HepG2 (cell line): ENCODE results near the gene UBL7. TPM values are rescaled to one million over a fixed set of nuclear protein-coding genes. Genes with fewer than 3 reads are reported as not detected.
A peak's percentile ranks its signal among the peaks of the same experiment; 100 is the strongest.

ENCODE experiments used
- ATF3 ChIP-seq: sonication (generic); formaldehyde crosslinking; IDR thresholded peaks from 2 replicates; pipeline ENCODE4 v1.4.0; 2020; ENCODE audit warnings: missing genetic modification reagents
- CHCHD3 ChIP-seq: sonication (generic); formaldehyde crosslinking; IDR thresholded peaks from 2 replicates; pipeline ENCODE4 v1.8.0; 2022; ENCODE audit warnings: mild to moderate bottlenecking, missing genetic modification reagents, moderate library complexity
- CREB1 ChIP-seq, 2 experiments: fragments of 450-650 bp in 1 of 2; IDR thresholded peaks; 2 replicates each; pipeline ENCODE4 v1.6.1; 2016 to 2017; ENCODE audit warnings: control low read depth in 1 of 2, mild to moderate bottlenecking in 1 of 2, missing compliant biosample characterization in 1 of 2, missing genetic modification characterization in 1 of 2
- ETV6 ChIP-seq: sonication (generic); formaldehyde crosslinking; conservative IDR thresholded peaks from 2 replicates; pipeline ENCODE4 v1.4.0; 2020; ENCODE audit warnings: missing genetic modification reagents
- HNRNPL ChIP-seq: fragments of 200-400 bp; formaldehyde crosslinking; IDR thresholded peaks from 2 replicates; pipeline ENCODE4 v1.6.1; 2017; ENCODE audit warnings: mild to moderate bottlenecking, low read depth, low read length
- HNRNPUL1 ChIP-seq: fragments of 200-400 bp; formaldehyde crosslinking; IDR thresholded peaks from 2 replicates; pipeline ENCODE4 v1.6.1; 2017; ENCODE audit warnings: low read depth, mild to moderate bottlenecking, low read length, moderate library complexity
- KLF16 ChIP-seq, 2 experiments: sonication (generic) in 1 of 2; formaldehyde crosslinking in 1 of 2; IDR thresholded peaks; 2 replicates each; pipeline versions ENCODE4 v1.6.1 to v1.8.0; 2016 to 2023; ENCODE audit warnings: missing genetic modification reagents in 2 of 2, missing compliant biosample characterization in 1 of 2
- NCOA2 ChIP-seq: sonication (generic); formaldehyde crosslinking; IDR thresholded peaks from 2 replicates; pipeline ENCODE4 v1.8.0; 2022; ENCODE audit warnings: inconsistent platforms
- NFKBIZ ChIP-seq: IDR thresholded peaks from 2 replicates; pipeline ENCODE4 v1.6.1; 2018; ENCODE audit warnings: missing genetic modification reagents, missing compliant biosample characterization
- NR3C1 ChIP-seq: sonication (generic); formaldehyde crosslinking; IDR thresholded peaks from 2 replicates; pipeline ENCODE4 v1.4.0; 2020; ENCODE audit warnings: missing genetic modification reagents
- PRMT3 ChIP-seq: sonication (generic); formaldehyde crosslinking; IDR thresholded peaks from 2 replicates; pipeline ENCODE4 v1.8.1; 2022; ENCODE audit warnings: low read depth, mild to moderate bottlenecking, moderate library complexity, missing genetic modification reagents, borderline replicate concordance
- REL ChIP-seq: sonication (generic); formaldehyde crosslinking; conservative IDR thresholded peaks from 2 replicates; pipeline ENCODE4 v1.8.0; 2022; ENCODE audit warnings: mild to moderate bottlenecking, missing genetic modification reagents, moderate library complexity
- TRAFD1 ChIP-seq: sonication (generic); formaldehyde crosslinking; IDR thresholded peaks from 2 replicates; pipeline ENCODE4 v1.5.1; 2020; ENCODE audit warnings: missing genetic modification reagents, mild to moderate bottlenecking, borderline replicate concordance
- ZNF136 ChIP-seq: sonication (generic); formaldehyde crosslinking; IDR thresholded peaks from 2 replicates; pipeline ENCODE4 v1.8.1; 2022; ENCODE audit warnings: low read depth, mild to moderate bottlenecking, moderate library complexity, missing genetic modification reagents
- ZNF207 ChIP-seq: fragments of 450-650 bp; IDR thresholded peaks from 2 replicates; pipeline ENCODE4 v1.6.1; 2016; ENCODE audit warnings: antibody characterized with exemption, borderline replicate concordance
- ZNF619 ChIP-seq: sonication (generic); formaldehyde crosslinking; IDR thresholded peaks from 2 replicates; pipeline ENCODE4 v1.4.0; 2020; ENCODE audit warnings: mild to moderate bottlenecking, missing genetic modification reagents
- polyA plus RNA-seq, 8 experiments: library from polyadenylated mRNA; depleted of rRNA in 3 of 8; stranded (reverse) in 7 of 8; unstranded in 1 of 8; fragments of >200 nt; fragmentation: Illumina TruSeq in 4 of 8; extraction: Trizol in 4 of 8; gene quantifications; 2 replicates each; pipeline versions ENCODE4 v1.2.1 to v1.2.3, GENCODE V29; 2011 to 2016; ENCODE audit warnings: low read depth in 4 of 8, missing spikeins in 1 of 8, mixed read lengths in 1 of 8; ENCODE audit not compliant: insufficient read depth in 1 of 8
- total RNA-seq, 5 experiments: library from RNA; depleted of rRNA; stranded (reverse); fragments of >200 nt; fragmentation: Illumina TruSeq; extraction: Trizol; gene quantifications; 2 replicates each; pipeline ENCODE4 v1.2.3, GENCODE V29; 2016; ENCODE audit warnings: low read depth in 1 of 5
- TF ChIP-seq, protein P1 (sequence below): sonication (generic); formaldehyde crosslinking; IDR thresholded peaks from 2 replicates; pipeline ENCODE4 v1.4.0; 2020; ENCODE audit warnings: missing genetic modification reagents, borderline replicate concordance
- TF ChIP-seq, protein P2 (sequence below): sonication (generic); formaldehyde crosslinking; IDR thresholded peaks from 2 replicates; pipeline ENCODE4 v1.5.0; 2020; ENCODE audit warnings: mild to moderate bottlenecking, low read depth, missing genetic modification reagents, borderline replicate concordance
- TF ChIP-seq, protein P3 (sequence below): sonication (generic); formaldehyde crosslinking; conservative IDR thresholded peaks from 2 replicates; pipeline ENCODE4 v1.8.0; 2022; ENCODE audit warnings: low read depth, missing genetic modification reagents
- TF ChIP-seq, protein P4 (sequence below): sonication (generic); formaldehyde crosslinking; IDR thresholded peaks from 2 replicates; pipeline ENCODE4 v1.5.0; 2020; ENCODE audit warnings: mild to moderate bottlenecking, missing genetic modification reagents

The UBL7 gene
- total and polyA plus RNA-seq, 2 of the 13 experiments (the other 11 are each of a cell fraction or from before 2014, with no cell fraction given): 55.0 to 63.5 TPM

GRCh38 chr15:74460871-74461846 is at the start of gene UBL7 (continued):
- TF ChIP-seq, protein P1, sequence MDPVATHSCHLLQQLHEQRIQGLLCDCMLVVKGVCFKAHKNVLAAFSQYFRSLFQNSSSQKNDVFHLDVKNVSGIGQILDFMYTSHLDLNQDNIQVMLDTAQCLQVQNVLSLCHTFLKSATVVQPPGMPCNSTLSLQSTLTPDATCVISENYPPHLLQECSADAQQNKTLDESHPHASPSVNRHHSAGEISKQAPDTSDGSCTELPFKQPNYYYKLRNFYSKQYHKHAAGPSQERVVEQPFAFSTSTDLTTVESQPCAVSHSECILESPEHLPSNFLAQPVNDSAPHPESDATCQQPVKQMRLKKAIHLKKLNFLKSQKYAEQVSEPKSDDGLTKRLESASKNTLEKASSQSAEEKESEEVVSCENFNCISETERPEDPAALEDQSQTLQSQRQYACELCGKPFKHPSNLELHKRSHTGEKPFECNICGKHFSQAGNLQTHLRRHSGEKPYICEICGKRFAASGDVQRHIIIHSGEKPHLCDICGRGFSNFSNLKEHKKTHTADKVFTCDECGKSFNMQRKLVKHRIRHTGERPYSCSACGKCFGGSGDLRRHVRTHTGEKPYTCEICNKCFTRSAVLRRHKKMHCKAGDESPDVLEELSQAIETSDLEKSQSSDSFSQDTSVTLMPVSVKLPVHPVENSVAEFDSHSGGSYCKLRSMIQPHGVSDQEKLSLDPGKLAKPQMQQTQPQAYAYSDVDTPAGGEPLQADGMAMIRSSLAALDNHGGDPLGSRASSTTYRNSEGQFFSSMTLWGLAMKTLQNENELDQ (CRISPR knock-in tag): no peak
- TF ChIP-seq HNRNPUL1 (no peak), PRMT3 (no peak), NCOA2 (CRISPR knock-in tag) (no peak; the same call in 1 of the 2 replicates), NR3C1 (CRISPR knock-in tag) (no peak), CREB1 (IDR thresholded peaks at IDR 0.05) (no peak), CREB1 (CRISPR knock-in tag; IDR thresholded peaks at IDR 0.05) (peak; percentile 77), ATF3 (no peak; the same call in none of the 2 replicates), ETV6 (CRISPR knock-in tag) (no peak; the same call in 1 of the 2 replicates), NFKBIZ (CRISPR knock-in tag) (no peak), ZNF619 (0 out of 2 replicates have a peak, but pooled peaks have one; percentile 26), ZNF207 (no peak), HNRNPL (peak; percentile 81), KLF16 (CRISPR knock-in tag; IDR thresholded peaks at IDR 0.05) (peak in 1 of 2 experiments; percentile 69; a peak in 1 of 4 replicates), CHCHD3 (CRISPR knock-in tag) (no peak), REL (CRISPR knock-in tag) (peak; percentile 53), TRAFD1 (CRISPR knock-in tag) (no peak; the same call in 1 of the 2 replicates), ZNF136 (no peak)
- TF ChIP-seq, protein P2, sequence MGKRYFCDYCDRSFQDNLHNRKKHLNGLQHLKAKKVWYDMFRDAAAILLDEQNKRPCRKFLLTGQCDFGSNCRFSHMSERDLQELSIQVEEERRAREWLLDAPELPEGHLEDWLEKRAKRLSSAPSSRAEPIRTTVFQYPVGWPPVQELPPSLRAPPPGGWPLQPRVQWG (CRISPR knock-in tag): no peak
- TF ChIP-seq, protein P3, sequence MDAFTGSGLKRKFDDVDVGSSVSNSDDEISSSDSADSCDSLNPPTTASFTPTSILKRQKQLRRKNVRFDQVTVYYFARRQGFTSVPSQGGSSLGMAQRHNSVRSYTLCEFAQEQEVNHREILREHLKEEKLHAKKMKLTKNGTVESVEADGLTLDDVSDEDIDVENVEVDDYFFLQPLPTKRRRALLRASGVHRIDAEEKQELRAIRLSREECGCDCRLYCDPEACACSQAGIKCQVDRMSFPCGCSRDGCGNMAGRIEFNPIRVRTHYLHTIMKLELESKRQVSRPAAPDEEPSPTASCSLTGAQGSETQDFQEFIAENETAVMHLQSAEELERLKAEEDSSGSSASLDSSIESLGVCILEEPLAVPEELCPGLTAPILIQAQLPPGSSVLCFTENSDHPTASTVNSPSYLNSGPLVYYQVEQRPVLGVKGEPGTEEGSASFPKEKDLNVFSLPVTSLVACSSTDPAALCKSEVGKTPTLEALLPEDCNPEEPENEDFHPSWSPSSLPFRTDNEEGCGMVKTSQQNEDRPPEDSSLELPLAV (CRISPR knock-in tag): no peak
- TF ChIP-seq, protein P4, sequence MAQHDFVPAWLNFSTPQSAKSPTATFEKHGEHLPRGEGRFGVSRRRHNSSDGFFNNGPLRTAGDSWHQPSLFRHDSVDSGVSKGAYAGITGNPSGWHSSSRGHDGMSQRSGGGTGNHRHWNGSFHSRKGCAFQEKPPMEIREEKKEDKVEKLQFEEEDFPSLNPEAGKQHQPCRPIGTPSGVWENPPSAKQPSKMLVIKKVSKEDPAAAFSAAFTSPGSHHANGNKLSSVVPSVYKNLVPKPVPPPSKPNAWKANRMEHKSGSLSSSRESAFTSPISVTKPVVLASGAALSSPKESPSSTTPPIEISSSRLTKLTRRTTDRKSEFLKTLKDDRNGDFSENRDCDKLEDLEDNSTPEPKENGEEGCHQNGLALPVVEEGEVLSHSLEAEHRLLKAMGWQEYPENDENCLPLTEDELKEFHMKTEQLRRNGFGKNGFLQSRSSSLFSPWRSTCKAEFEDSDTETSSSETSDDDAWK (CRISPR knock-in tag): no peak
